Measurements from ENCODE around the gene KEL. TPM values are rescaled to one million over a fixed set of nuclear protein-coding genes. Genes with fewer than 3 reads are reported as not detected.

The KEL gene
- total RNA-seq, 1 experiment from 2014 or later = 0.69 TPM

GRCh38 chr7:142943706-142944268 is 18.4 kb downstream of the KEL start:
- DNase-seq = no peak
- no peaks in the 10 kb centered on the region for H3K9me3 ChIP-seq (replicated peaks)
- peaks cover 24% of the 10 kb centered on the region; the same call in 1 of the 2 replicates for H3K27me3 ChIP-seq
- no peaks in the 10 kb centered on the region for H3K36me3 ChIP-seq
- H3K27ac ChIP-seq = no peak overlapping the region
- H3K4me1 ChIP-seq = no peaks in the 10 kb centered on the region
- no peak overlapping the region for H3K4me3 ChIP-seq

DNA sequence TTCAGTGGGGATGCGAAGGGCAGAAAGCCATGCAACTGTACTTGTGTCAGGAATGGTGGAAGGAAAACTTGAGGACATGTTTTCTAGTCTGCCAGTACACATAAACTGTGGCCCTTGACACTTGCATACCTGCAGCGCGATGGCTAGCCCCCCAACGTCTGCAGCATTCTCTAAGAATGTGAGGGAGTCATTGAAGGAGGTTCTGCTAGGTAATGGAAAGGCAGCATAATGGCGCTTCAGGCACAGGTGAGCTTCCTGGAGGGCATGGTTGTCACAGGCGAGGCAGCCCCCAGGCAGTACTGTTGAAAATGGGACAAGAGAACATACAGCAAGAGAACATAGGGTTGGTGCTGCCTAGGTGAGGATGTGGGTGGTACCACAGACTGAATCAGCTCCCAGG is 19.4 kb downstream of the KEL start:
- Histone ChIP-seq H3K4me1 (no peaks in the 10 kb centered on the region), H3K27me3 (peaks cover 24% of the 10 kb centered on the region; the same call in 1 of the 2 replicates), H3K4me3 (no peak overlapping the region), H3K9me3 (replicated peaks) (no peaks in the 10 kb centered on the region), H3K27ac (no peak overlapping the region), H3K36me3 (no peaks in the 10 kb centered on the region)
- no peak for DNase-seq

- Histone ChIP-seq H3K27me3 (peaks cover 27% of the 10 kb centered on the region; the same call in 1 of the 2 replicates), H3K36me3 (no peaks in the 10 kb centered on the region), H3K4me1 (no peaks in the 10 kb centered on the region), H3K27ac (no peak overlapping the region), H3K4me3 (no peak overlapping the region), H3K9me3 (replicated peaks) (no peaks in the 10 kb centered on the region)
- DNase-seq = no peak
These were observed 20.6 kb downstream of the KEL start for GRCh38 chr7:142941541-142941940.

GRCh38 chr7:142940966-142941535 is 21.1 kb downstream of the KEL start:
- Histone ChIP-seq H3K9me3 (replicated peaks) (no peaks in the 10 kb centered on the region), H3K27ac (no peak overlapping the region), H3K4me1 (no peaks in the 10 kb centered on the region), H3K27me3 (peaks cover 29% of the 10 kb centered on the region; the same call in 1 of the 2 replicates), H3K36me3 (no peaks in the 10 kb centered on the region), H3K4me3 (no peak overlapping the region)
- no peak for DNase-seq

DNA sequence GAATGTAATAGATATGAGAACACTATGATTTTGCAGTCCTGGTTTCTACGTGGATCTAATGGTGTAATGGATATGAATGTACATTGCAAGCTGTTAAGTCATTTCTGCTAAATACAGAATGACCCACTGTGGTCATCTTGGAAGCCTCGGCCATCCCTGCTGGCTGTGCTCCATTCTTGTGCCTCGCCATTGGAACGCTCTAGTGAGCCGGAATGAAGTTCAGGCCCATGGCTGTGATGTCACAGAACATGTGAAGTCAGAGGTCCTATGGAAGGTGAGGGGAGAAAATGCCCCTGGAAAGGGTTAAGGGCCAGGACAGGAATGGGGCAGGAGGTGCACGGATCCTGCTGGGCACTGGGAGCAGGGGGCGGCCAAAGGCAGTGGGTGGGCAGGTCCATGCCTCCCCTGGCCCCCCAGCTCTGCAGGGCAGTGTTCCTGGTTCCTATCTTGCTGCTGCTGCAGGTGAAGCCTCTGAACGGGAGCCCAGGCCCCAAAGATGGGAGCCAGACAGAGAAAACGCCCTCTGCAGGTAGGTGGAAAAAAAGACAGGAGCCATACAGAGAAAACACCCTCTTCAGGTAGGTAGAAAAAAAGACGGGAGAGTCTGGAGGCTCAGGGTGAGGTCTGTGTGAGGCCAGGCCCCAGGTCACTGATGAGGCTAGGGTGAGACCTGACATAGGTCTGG is 22.8 kb downstream of the KEL start, which contains the start of gene LLCFC1:
Gene LLCFC1 (plus strand): TSS at position 259 of the 685 bp plus-strand sequence. CDS start 138 bp downstream, at position 397.
- DNase-seq = no peak
- H3K4me3 ChIP-seq = no peak within 1 kb of the TSS
- H3K36me3 ChIP-seq = no peaks in the 10 kb centered on the region
- H3K27me3 ChIP-seq = peaks cover 25% of the 10 kb centered on the region
- H3K9me3 ChIP-seq (replicated peaks) = no peaks in the 10 kb centered on the region
- H3K4me1 ChIP-seq = no peaks in the 10 kb centered on the region
- H3K27ac ChIP-seq = no peak within 1 kb of the TSS

DNA sequence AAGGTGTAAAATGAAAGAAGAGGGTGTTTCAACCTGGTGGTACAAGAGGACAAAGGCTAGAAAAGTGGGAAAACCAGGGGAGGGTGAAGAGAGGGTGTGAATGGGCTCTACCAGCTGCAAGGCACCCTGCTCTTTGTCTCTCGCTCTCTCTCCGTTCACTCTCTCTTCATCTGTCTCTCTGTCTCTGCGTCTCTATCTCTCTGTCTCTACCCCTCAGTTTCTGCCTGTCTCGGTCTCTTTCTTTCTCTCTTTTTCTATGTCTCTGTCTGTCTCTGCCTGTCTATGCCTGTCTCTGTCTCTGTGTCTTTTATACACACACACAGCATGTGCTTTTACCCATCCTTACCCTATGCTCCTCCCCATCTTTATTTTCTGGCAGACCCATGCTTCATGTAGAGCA is 23.6 kb downstream of the KEL start:
- Histone ChIP-seq H3K4me3 (no peak overlapping the region), H3K36me3 (no peaks in the 10 kb centered on the region), H3K27me3 (peaks cover 22% of the 10 kb centered on the region), H3K4me1 (no peaks in the 10 kb centered on the region), H3K27ac (no peak overlapping the region), H3K9me3 (replicated peaks) (no peaks in the 10 kb centered on the region)
- DNase-seq = no peak

DNA sequence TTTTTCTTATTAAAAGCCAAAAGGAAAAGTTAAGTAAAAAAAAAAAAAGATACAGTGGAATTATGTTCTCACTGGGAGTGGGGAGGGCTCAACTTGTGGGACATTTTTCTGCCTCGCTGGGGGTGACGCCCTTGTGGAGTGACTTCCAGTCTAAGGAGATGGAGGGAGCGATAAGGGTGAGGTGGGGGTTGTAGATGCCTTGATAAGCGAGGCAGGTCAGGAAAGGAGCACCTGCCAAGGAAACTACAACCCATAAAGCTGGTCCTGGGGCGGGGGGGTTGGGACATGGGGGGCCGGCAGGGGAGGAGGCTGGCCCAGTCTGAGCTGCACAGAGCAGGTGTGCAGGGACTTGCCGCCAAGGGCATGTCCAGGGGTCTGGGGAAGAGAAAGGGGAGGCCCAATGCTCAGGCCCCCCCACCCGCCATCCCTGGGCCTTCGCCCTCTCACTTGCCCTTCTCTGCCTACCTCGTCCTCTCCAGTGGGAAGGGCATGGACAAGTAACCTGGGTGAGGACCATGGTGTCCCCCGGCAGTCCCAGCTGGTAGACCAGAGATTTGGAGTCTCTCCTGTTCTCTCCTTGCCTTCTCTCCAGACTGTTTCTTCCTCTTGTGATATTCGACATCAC is 26.1 kb downstream of the KEL start:
- H3K4me3 ChIP-seq = no peak overlapping the region
- H3K36me3 ChIP-seq = no peaks in the 10 kb centered on the region
- H3K27ac ChIP-seq = no peak overlapping the region
- no peaks in the 10 kb centered on the region for H3K9me3 ChIP-seq (replicated peaks)
- no peaks in the 10 kb centered on the region for H3K4me1 ChIP-seq
- DNase-seq = no peak
- H3K27me3 ChIP-seq = peaks cover 9% of the 10 kb centered on the region

- H3K4me1 ChIP-seq = no peaks in the 10 kb centered on the region
- no peak for DNase-seq
- H3K36me3 ChIP-seq = no peaks in the 10 kb centered on the region
- no peak overlapping the region for H3K4me3 ChIP-seq
- H3K27me3 ChIP-seq = peaks cover 6% of the 10 kb centered on the region
- H3K27ac ChIP-seq = no peak overlapping the region
- no peaks in the 10 kb centered on the region for H3K9me3 ChIP-seq (replicated peaks)
These were observed 28.1 kb downstream of the KEL start for GRCh38 chr7:142934056-142934455.

DNA sequence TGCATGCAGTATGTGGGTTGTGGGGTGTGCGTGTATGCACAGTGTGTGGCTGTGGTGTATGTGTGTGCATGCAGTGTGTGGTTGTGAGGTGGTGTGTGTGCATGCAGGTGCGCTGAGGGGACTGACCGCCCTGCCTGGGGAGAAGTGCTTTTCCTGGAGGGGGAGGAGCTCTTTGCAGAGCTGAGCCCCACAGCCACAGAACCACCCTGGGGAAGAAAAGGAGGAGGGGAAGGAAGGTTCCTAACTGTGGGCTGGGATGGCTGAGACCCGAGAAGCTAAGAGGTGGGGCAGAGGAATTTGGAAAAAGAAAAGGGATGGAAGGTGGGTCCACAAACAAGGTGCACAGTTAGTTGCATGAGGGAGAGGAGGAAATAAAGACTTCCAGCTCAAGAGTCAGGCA is 28.5 kb downstream of the KEL start, which contains the start of gene TRPV5:
Gene TRPV5 (minus strand): TSS at position 123 of the 400 bp plus-strand sequence. CDS start 287 bp downstream, outside the sequence.
- no peak for DNase-seq
- H3K27ac ChIP-seq = no peak within 1 kb of the TSS
- H3K4me1 ChIP-seq = no peaks in the 10 kb centered on the region
- no peaks in the 10 kb centered on the region for H3K36me3 ChIP-seq
- H3K4me3 ChIP-seq = no peak within 1 kb of the TSS
- H3K27me3 ChIP-seq = peaks cover 6% of the 10 kb centered on the region
- no peaks in the 10 kb centered on the region for H3K9me3 ChIP-seq (replicated peaks)

DNA sequence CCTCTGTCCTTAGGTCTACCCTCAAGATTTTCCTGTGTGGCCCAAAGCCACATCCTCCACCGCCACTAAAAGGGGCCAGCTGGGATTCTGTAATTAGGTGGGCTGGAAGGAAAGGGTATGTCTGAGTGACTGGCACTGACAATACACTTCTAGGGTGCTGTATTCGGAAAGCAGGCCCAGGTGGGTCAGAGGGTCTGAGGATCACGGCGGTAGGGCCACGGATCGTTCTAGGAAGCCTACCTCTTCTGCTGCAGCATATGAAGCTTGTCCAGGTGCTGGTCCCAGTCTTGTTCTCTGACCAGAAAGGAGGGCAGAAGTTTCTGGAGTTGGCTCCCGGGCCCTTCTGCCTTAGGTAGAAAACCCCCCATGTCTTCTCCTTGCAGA is 29.1 kb downstream of the KEL start:
- no peaks in the 10 kb centered on the region for H3K9me3 ChIP-seq (replicated peaks)
- H3K4me3 ChIP-seq = no peak overlapping the region
- H3K27me3 ChIP-seq = peaks cover 6% of the 10 kb centered on the region
- no peak overlapping the region for H3K27ac ChIP-seq
- no peaks in the 10 kb centered on the region for H3K4me1 ChIP-seq
- DNase-seq = no peak
- H3K36me3 ChIP-seq = no peaks in the 10 kb centered on the region

- H3K4me3 ChIP-seq = no peak overlapping the region
- H3K9me3 ChIP-seq (replicated peaks) = no peaks in the 10 kb centered on the region
- no peak for DNase-seq
- H3K27ac ChIP-seq = no peak overlapping the region
- peaks cover 9% of the 10 kb centered on the region for H3K27me3 ChIP-seq
- no peaks in the 10 kb centered on the region for H3K4me1 ChIP-seq
- no peaks in the 10 kb centered on the region for H3K36me3 ChIP-seq
These were observed 29.6 kb downstream of the KEL start for GRCh38 chr7:142932386-142933091.

DNA sequence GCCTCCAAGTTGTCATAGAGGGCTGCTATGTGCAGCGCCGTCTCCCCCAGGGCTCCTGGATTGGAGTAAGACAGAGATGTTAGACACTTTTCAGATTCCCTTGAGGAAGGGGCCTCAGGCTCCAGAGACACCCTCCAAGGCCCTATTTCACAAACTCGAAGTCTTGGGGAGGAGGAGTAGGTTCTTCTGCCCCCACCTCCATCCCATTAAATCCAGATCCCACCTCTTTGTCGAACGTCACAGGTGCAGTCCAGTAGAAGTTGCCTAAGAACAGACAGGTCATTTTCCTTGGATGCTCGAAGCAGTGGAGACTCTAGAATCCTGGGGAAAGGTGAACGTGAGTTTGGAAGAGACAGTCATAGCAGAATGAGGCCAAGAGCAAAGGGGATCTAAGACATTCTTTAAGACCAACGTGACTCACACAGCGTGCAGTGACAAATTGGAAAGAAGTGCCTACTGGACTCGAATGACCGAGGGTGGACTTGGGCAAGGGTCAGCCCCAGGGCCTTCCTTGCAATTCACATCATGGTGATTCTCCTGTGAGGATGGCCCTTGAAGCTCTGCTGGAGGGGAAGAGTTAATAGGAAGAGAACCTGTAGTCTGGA is 31.9 kb downstream of the KEL start:
- H3K4me3 ChIP-seq = no peak overlapping the region
- H3K4me1 ChIP-seq = no peaks in the 10 kb centered on the region
- no peaks in the 10 kb centered on the region for H3K9me3 ChIP-seq (replicated peaks)
- H3K36me3 ChIP-seq = no peaks in the 10 kb centered on the region
- H3K27ac ChIP-seq = no peak overlapping the region
- no peak for DNase-seq
- H3K27me3 ChIP-seq = peaks cover 8% of the 10 kb centered on the region

GRCh38 chr7:142927949-142928348 is 34.2 kb downstream of the KEL start:
- H3K4me1 ChIP-seq = no peaks in the 10 kb centered on the region
- no peak for DNase-seq

GRCh38 chr7:142927085-142927745 is 34.9 kb downstream of the KEL start:
- DNase-seq = no peak
- Histone ChIP-seq H3K4me1 (no peaks in the 10 kb centered on the region), H3K27me3 (peaks cover 11% of the 10 kb centered on the region; the same call in 1 of the 2 replicates), H3K4me3 (no peak overlapping the region), H3K36me3 (no peaks in the 10 kb centered on the region), H3K9me3 (replicated peaks) (no peaks in the 10 kb centered on the region), H3K27ac (no peak overlapping the region)

More at GRCh38 chr7:142927949-142928348, 34.2 kb downstream of the KEL start:
- peaks cover 11% of the 10 kb centered on the region; the same call in 1 of the 2 replicates for H3K27me3 ChIP-seq
- H3K36me3 ChIP-seq = no peaks in the 10 kb centered on the region
- H3K4me3 ChIP-seq = no peak overlapping the region
- no peaks in the 10 kb centered on the region for H3K9me3 ChIP-seq (replicated peaks)
- no peak overlapping the region for H3K27ac ChIP-seq

Measured in SJCRH30 (cell line).